Activated T-cell treated with anti-CD3 and anti-CD28 coated beads, Interleukin-2, amount 50 U/mL, for 4 hours (primary cell): ENCODE data around the gene POT1. TPM values are rescaled to one million over a fixed set of nuclear protein-coding genes. Genes with fewer than 3 reads are reported as not detected.

ENCODE experiments used
- ATAC-seq, 2 donors: fragments of 200-7000 bp; cut with Tn5 transposase; one replicate each; pipeline ENCODE4 v1.10.0; 2021
- DNase-seq: peaks from one replicate; pipeline ENCODE4 v3.0.0-alpha.2; 2020
- H3K27me3 Mint-ChIP-seq: one replicate; pipeline ENCODE4 v1.8.0; 2021; ENCODE audit warnings: low read depth, mixed read lengths
- H3K36me3 Mint-ChIP-seq: one replicate; pipeline ENCODE4 v1.8.0; 2022; ENCODE audit warnings: mixed read lengths; ENCODE audit not compliant: insufficient read depth
- H3K4me1 Mint-ChIP-seq: one replicate; pipeline ENCODE4 v1.8.0; 2021; ENCODE audit warnings: low read depth, mixed read lengths
- H3K4me3 Mint-ChIP-seq: one replicate; pipeline ENCODE4 v1.8.0; 2021; ENCODE audit warnings: mild to moderate bottlenecking, moderate library complexity, mixed read lengths
- H3K9me3 Mint-ChIP-seq: one replicate; pipeline ENCODE4 v1.8.0; 2021; ENCODE audit warnings: mixed read lengths
- total RNA-seq, 3 donors: library from RNA; stranded (reverse); gene quantifications; one replicate each; pipeline ENCODE4 v1.2.1, GENCODE V29; 2021

The POT1 gene
- total RNA-seq, 3 donors from 2014 or later, result 18.9 to 22.6 (median 20.2) TPM

GRCh38 chr7:124893140-124893827 is 36.3 kb downstream of the POT1 start:
- Mint-ChIP-seq H3K27me3 (no peaks in the 10 kb centered on the region), H3K4me3 (no peak overlapping the region), H3K36me3 (peaks cover 52% of the 10 kb centered on the region), H3K4me1 (peaks cover 6% of the 10 kb centered on the region), H3K9me3 (no peaks in the 10 kb centered on the region)
- ATAC-seq (no peak), DNase-seq (no peak)

GRCh38 chr7:124887247-124887646 is 42.4 kb downstream of the POT1 start:
- DNase-seq, result no peak
- peaks cover 27% of the 10 kb centered on the region for H3K36me3 Mint-ChIP-seq
- H3K27me3 Mint-ChIP-seq, result no peaks in the 10 kb centered on the region
- no peaks in the 10 kb centered on the region for H3K4me1 Mint-ChIP-seq
- no peak overlapping the region for H3K4me3 Mint-ChIP-seq
- H3K9me3 Mint-ChIP-seq, result no peaks in the 10 kb centered on the region
- no peak for ATAC-seq

GRCh38 chr7:124881981-124882380 is 47.6 kb downstream of the POT1 start:
- H3K4me1 Mint-ChIP-seq, result no peaks in the 10 kb centered on the region
- no peaks in the 10 kb centered on the region for H3K9me3 Mint-ChIP-seq
- no peaks in the 10 kb centered on the region for H3K27me3 Mint-ChIP-seq
- H3K36me3 Mint-ChIP-seq, result peaks cover 5% of the 10 kb centered on the region
- no peak overlapping the region for H3K4me3 Mint-ChIP-seq
- ATAC-seq (no peak), DNase-seq (no peak)

GRCh38 chr7:124879771-124880170 is 49.9 kb downstream of the POT1 start:
- ATAC-seq (no peak), DNase-seq (no peak)
- no peaks in the 10 kb centered on the region for H3K27me3 Mint-ChIP-seq
- H3K4me3 Mint-ChIP-seq, result no peak overlapping the region
- H3K4me1 Mint-ChIP-seq, result no peaks in the 10 kb centered on the region
- H3K36me3 Mint-ChIP-seq, result peaks cover 10% of the 10 kb centered on the region
- no peaks in the 10 kb centered on the region for H3K9me3 Mint-ChIP-seq

- DNase-seq (no peak), ATAC-seq (no peak)
- Mint-ChIP-seq H3K4me3 (no peak overlapping the region), H3K36me3 (peaks cover 10% of the 10 kb centered on the region), H3K9me3 (no peaks in the 10 kb centered on the region), H3K4me1 (no peaks in the 10 kb centered on the region), H3K27me3 (no peaks in the 10 kb centered on the region)
These were observed 50.5 kb downstream of the POT1 start for GRCh38 chr7:124879103-124879502.

GRCh38 chr7:124874644-124875163 is 54.9 kb downstream of the POT1 start:
- Mint-ChIP-seq H3K36me3 (peaks cover 15% of the 10 kb centered on the region), H3K27me3 (no peaks in the 10 kb centered on the region), H3K9me3 (no peaks in the 10 kb centered on the region), H3K4me1 (no peaks in the 10 kb centered on the region), H3K4me3 (no peak overlapping the region)
- no peak for ATAC-seq
- no peak for DNase-seq

- Mint-ChIP-seq H3K4me3 (no peak overlapping the region), H3K27me3 (no peaks in the 10 kb centered on the region), H3K36me3 (peaks cover 17% of the 10 kb centered on the region)
These were observed 71.9 kb downstream of the POT1 start for GRCh38 chr7:124857672-124858235.

GRCh38 chr7:124856299-124856888 is 73.2 kb downstream of the POT1 start:
- no peak for ATAC-seq
- Mint-ChIP-seq H3K4me3 (no peak overlapping the region), H3K4me1 (no peaks in the 10 kb centered on the region), H3K36me3 (peaks cover 13% of the 10 kb centered on the region), H3K9me3 (no peaks in the 10 kb centered on the region), H3K27me3 (no peaks in the 10 kb centered on the region)
- DNase-seq, result no peak

More at GRCh38 chr7:124857672-124858235, 71.9 kb downstream of the POT1 start:
- no peak for ATAC-seq
- Mint-ChIP-seq H3K4me1 (no peaks in the 10 kb centered on the region), H3K9me3 (no peaks in the 10 kb centered on the region)
- no peak for DNase-seq

- H3K4me1 Mint-ChIP-seq, result no peaks in the 10 kb centered on the region
- ATAC-seq (no peak), DNase-seq (no peak)
- H3K4me3 Mint-ChIP-seq, result no peak overlapping the region
- H3K27me3 Mint-ChIP-seq, result no peaks in the 10 kb centered on the region
- peaks cover 12% of the 10 kb centered on the region for H3K36me3 Mint-ChIP-seq
- H3K9me3 Mint-ChIP-seq, result no peaks in the 10 kb centered on the region
These were observed 86.3 kb downstream of the POT1 start for GRCh38 chr7:124843336-124843735.

GRCh38 chr7:124840435-124840834 is 89.2 kb downstream of the POT1 start:
- no peaks in the 10 kb centered on the region for H3K27me3 Mint-ChIP-seq
- H3K4me1 Mint-ChIP-seq, result no peaks in the 10 kb centered on the region
- DNase-seq, result no peak
- H3K36me3 Mint-ChIP-seq, result peaks cover 4% of the 10 kb centered on the region
- no peak for ATAC-seq
- no peak overlapping the region for H3K4me3 Mint-ChIP-seq
- no peaks in the 10 kb centered on the region for H3K9me3 Mint-ChIP-seq

- DNase-seq, result no peak
- Mint-ChIP-seq H3K4me3 (no peak overlapping the region), H3K4me1 (no peaks in the 10 kb centered on the region), H3K27me3 (no peaks in the 10 kb centered on the region), H3K9me3 (no peaks in the 10 kb centered on the region), H3K36me3 (peaks cover 8% of the 10 kb centered on the region)
- no peak for ATAC-seq
These were observed 89.9 kb downstream of the POT1 start for GRCh38 chr7:124839687-124840086.

- Mint-ChIP-seq H3K9me3 (no peaks in the 10 kb centered on the region), H3K4me3 (no peak overlapping the region), H3K27me3 (no peaks in the 10 kb centered on the region), H3K36me3 (peaks cover 18% of the 10 kb centered on the region), H3K4me1 (peaks cover 3% of the 10 kb centered on the region)
- ATAC-seq, result no peak
- DNase-seq, result no peak
These were observed 93.5 kb downstream of the POT1 start for GRCh38 chr7:124836173-124836572.

- no peak for DNase-seq
- Mint-ChIP-seq H3K36me3 (peaks cover 14% of the 10 kb centered on the region), H3K4me1 (no peaks in the 10 kb centered on the region), H3K4me3 (no peak overlapping the region), H3K27me3 (peaks cover 4% of the 10 kb centered on the region), H3K9me3 (no peaks in the 10 kb centered on the region)
- no peak for ATAC-seq
These were observed 110.8 kb downstream of the POT1 start for GRCh38 chr7:124818807-124819206.

GRCh38 chr7:124813994-124814798 is 115.4 kb downstream of the POT1 start:
- Mint-ChIP-seq H3K4me3 (no peak overlapping the region), H3K36me3 (no peaks in the 10 kb centered on the region), H3K4me1 (no peaks in the 10 kb centered on the region), H3K27me3 (peaks cover 11% of the 10 kb centered on the region), H3K9me3 (no peaks in the 10 kb centered on the region)
- no peak for DNase-seq
- no peak for ATAC-seq
